Endothelial cell of umbilical vein (primary cell): ENCODE results near the gene TIMP4. TPM values are rescaled to one million over a fixed set of nuclear protein-coding genes. Genes with fewer than 3 reads are reported as not detected.

ENCODE experiments used
- BruUV-seq: library from RNA; stranded (reverse); fragments of 400-500 nt; replicated peaks from 2 replicates; lab custom pipeline; 2021; lab: Mats Ljungman, UMichigan
- CTCF ChIA-PET: fragments of 300-600, 350-600 bp; sonication (Branson Sonifier 250); formaldehyde crosslinking; loops from one replicate; lab custom pipeline; 2021; ENCODE audit warnings: antibody characterized with exemption, inconsistent platforms; lab: Charles Lee
- POLR2A ChIA-PET: fragments of 300-600, 350-600 bp; sonication (Branson Sonifier 250); formaldehyde crosslinking; loops from one replicate; lab custom pipeline; 2021; ENCODE audit warnings: antibody characterized with exemption, inconsistent platforms; lab: Charles Lee
- DNase-seq: peaks from one replicate; pipeline ENCODE4 v3.0.0-alpha.2; 2011; ENCODE audit warnings: low read depth, low spot score
- FAIRE-seq: peaks from 2 replicates; lab custom pipeline; 2011; peaks lifted over from hg19 to GRCh38; lab: Jason Lieb, UNC
- H2AFZ ChIP-seq: 2 replicates; pipeline ENCODE4 v1.6.0; 2012; ENCODE audit warnings: low read depth, low read length, control low read depth, inconsistent platforms
- H3K27ac ChIP-seq: 2 replicates; pipeline ENCODE4 v1.5.1; 2011; ENCODE audit warnings: low read depth, mild to moderate bottlenecking, control low read depth, low read length, moderate library complexity; ENCODE audit not compliant: insufficient read depth
- H3K27me3 ChIP-seq, 2 experiments: 2 replicates each; pipeline versions ENCODE4 v1.6.0 to v1.6.1; 2011; ENCODE audit warnings: low read length in 2 of 2, mixed read lengths in 1 of 2; ENCODE audit not compliant: control insufficient read depth in 2 of 2, insufficient read depth in 2 of 2
- H3K36me3 ChIP-seq, 2 experiments: 2 replicates in 1 of 2; 3 replicates in 1 of 2; pipeline ENCODE4 v1.5.1; 2011; ENCODE audit warnings: low read length in 2 of 2, mild to moderate bottlenecking in 1 of 2, moderate library complexity in 1 of 2; ENCODE audit not compliant: control insufficient read depth in 2 of 2, insufficient read depth in 2 of 2; ENCODE audit errors: extremely low read depth in 1 of 2
- H3K4me1 ChIP-seq: 3 replicates; pipeline ENCODE4 v1.5.1; 2011; ENCODE audit warnings: mild to moderate bottlenecking, low read length; ENCODE audit not compliant: control insufficient read depth, insufficient read depth; ENCODE audit errors: extremely low read depth
- H3K4me2 ChIP-seq: 2 replicates; pipeline ENCODE4 v1.6.1; 2011; ENCODE audit warnings: low read length, control low read depth, mixed read lengths; ENCODE audit not compliant: insufficient read depth
- H3K4me3 ChIP-seq, 3 experiments: fragments of 200-600 bp in 1 of 3; sonication (generic), shearing (Covaris generic) in 1 of 3; replicated peaks in 1 of 3; 2 replicates each; pipeline ENCODE4 v1.5.1; 2011 to 2016; ENCODE audit warnings: control low read depth in 3 of 3, low read length in 3 of 3, mild to moderate bottlenecking in 2 of 3, inconsistent platforms in 1 of 3, low read depth in 1 of 3, moderate library complexity in 1 of 3; ENCODE audit not compliant: insufficient read depth in 1 of 3
- H3K79me2 ChIP-seq: 2 replicates; pipeline ENCODE4 v1.6.0; 2012; ENCODE audit warnings: low read length, inconsistent platforms; ENCODE audit not compliant: control insufficient read depth, insufficient read depth
- H3K9ac ChIP-seq: replicated peaks from 2 replicates; pipeline ENCODE3; 2011; ENCODE audit warnings: low read length, control low read depth; ENCODE audit not compliant: insufficient read depth; ENCODE audit errors: extremely low read depth
- H3K9me1 ChIP-seq: replicated peaks from 3 replicates; pipeline ENCODE4 v1.6.0; 2011; ENCODE audit warnings: mild to moderate bottlenecking, low read length; ENCODE audit not compliant: control insufficient read depth, insufficient read depth; ENCODE audit errors: extremely low read depth
- H3K9me3 ChIP-seq: replicated peaks from 2 replicates; pipeline ENCODE4 v1.5.1; 2012; ENCODE audit warnings: low read length, inconsistent platforms; ENCODE audit not compliant: control insufficient read depth, insufficient read depth
- H4K20me1 ChIP-seq: replicated peaks from 2 replicates; pipeline ENCODE3; 2011; ENCODE audit warnings: mild to moderate bottlenecking, low read length; ENCODE audit not compliant: control insufficient read depth, insufficient read depth; ENCODE audit errors: extremely low read depth
- EZH2 ChIP-seq: IDR thresholded peaks from 2 replicates; pipeline ENCODE4 v1.6.1; 2012; ENCODE audit warnings: borderline replicate concordance, low read depth, mild to moderate bottlenecking, moderate library complexity, low read length, inconsistent platforms; ENCODE audit not compliant: severe bottlenecking
- FOS ChIP-seq: IDR thresholded peaks from 2 replicates; pipeline ENCODE4 v1.6.1; 2011; ENCODE audit warnings: mild to moderate bottlenecking, low read length, moderate library complexity, borderline replicate concordance; ENCODE audit not compliant: insufficient read depth
- GATA2 ChIP-seq: IDR thresholded peaks from 2 replicates; pipeline ENCODE4 v1.7.0; 2011; ENCODE audit warnings: low read depth, mild to moderate bottlenecking, moderate library complexity, mixed read lengths, low read length; ENCODE audit not compliant: insufficient read length, insufficient read depth
- JUN ChIP-seq: IDR thresholded peaks from 2 replicates; pipeline ENCODE4 v1.6.1; 2011; ENCODE audit warnings: borderline replicate concordance, low read depth; ENCODE audit not compliant: insufficient read length, insufficient read depth
- MYC ChIP-seq: IDR thresholded peaks from one replicate; pipeline ENCODE4 v1.6.1; 2011; ENCODE audit warnings: mild to moderate bottlenecking, low read depth, low read length
- POLR2A ChIP-seq: IDR thresholded peaks from 2 replicates; pipeline ENCODE4 v1.6.1; 2012; ENCODE audit warnings: low read depth, mild to moderate bottlenecking, control low read depth, low read length
- POLR2AphosphoS5 ChIP-seq: IDR thresholded peaks from 2 replicates; pipeline ENCODE4 v1.6.1; 2012; ENCODE audit warnings: low read depth, mild to moderate bottlenecking, control low read depth, low read length, moderate library complexity; ENCODE audit not compliant: insufficient read depth
- dilution Hi-C: fragments of 300-500 bp; cut with MboI; formaldehyde crosslinking; loops from one replicate; pipeline ENCODE4 v1.15.0; 2019; ENCODE audit warnings: low sequenced_read_pairs; ENCODE audit not compliant: extremely low pct_ligation_motif_present
- intact Hi-C: fragments of 100-400 bp; cut with micrococcal nuclease; formaldehyde crosslinking; loops from one replicate; pipeline ENCODE4 v1.10.0; 2022
- polyA plus RNA-seq, 4 experiments: library from polyadenylated mRNA; depleted of rRNA in 3 of 4; stranded (reverse) in 3 of 4; unstranded in 1 of 4; fragments of >200 nt; gene quantifications; 2 replicates each; pipeline versions ENCODE4 v1.2.1 to v1.2.3, GENCODE V29; 2011 to 2012; ENCODE audit warnings: missing spikeins in 1 of 4
- total RNA-seq: library from RNA; stranded (reverse); gene quantifications from 2 replicates; pipeline ENCODE4 v1.2.3, GENCODE V29; 2021
- TF ChIP-seq, protein P1 (sequence below): IDR thresholded peaks from 2 replicates; pipeline ENCODE4 v1.6.1; 2011; ENCODE audit not compliant: insufficient read depth, insufficient read length
- TF ChIP-seq, protein P2 (sequence below), 2 donors: IDR thresholded peaks; 1 replicate in 1 of 2; 2 replicates in 1 of 2; pipeline ENCODE4 v1.5.1; 2011; ENCODE audit warnings: low read length in 2 of 2, mild to moderate bottlenecking in 2 of 2, moderate library complexity in 2 of 2, control low read depth in 1 of 2, inconsistent platforms in 1 of 2, low read depth in 1 of 2; ENCODE audit not compliant: insufficient read depth in 1 of 2; ENCODE audit errors: extremely low read depth in 1 of 2

Gene TIMP4
- total and polyA plus RNA-seq, 2 donors (not counting 3 experiments of a cell fraction or from before 2014, with no cell fraction given) = 0.07 to 0.40 TPM

DNA sequence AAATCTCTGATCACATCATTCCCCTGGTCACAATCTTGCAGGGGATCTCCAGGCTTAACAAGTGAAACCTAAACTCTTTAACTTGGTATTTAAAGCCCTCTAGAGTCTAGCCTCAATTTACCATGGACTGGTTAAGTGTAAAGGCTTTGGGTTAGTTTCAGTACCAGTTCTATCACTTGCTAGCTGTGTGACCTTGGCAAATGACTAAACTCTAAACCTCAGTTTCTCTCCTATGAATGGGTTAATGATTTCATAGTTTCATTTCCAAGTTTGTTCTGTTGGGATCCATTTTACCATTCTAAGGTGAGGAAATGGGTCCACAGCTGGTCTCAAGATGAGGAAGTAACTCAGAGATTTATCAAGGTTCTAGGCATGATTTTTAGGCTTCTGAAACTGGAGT is 38.8 kb upstream of the TIMP4 start:
- Histone ChIP-seq H3K36me3 (no peaks in the 10 kb centered on the region), H3K4me3 (no peak overlapping the region), H3K9me1 (no peaks in the 10 kb centered on the region), H3K9ac (no peak overlapping the region), H3K27ac (no peak overlapping the region), H3K4me2 (no peak overlapping the region), H3K9me3 (no peaks in the 10 kb centered on the region), H3K27me3 (no peaks in the 10 kb centered on the region), H3K4me1 (peaks cover 22% of the 10 kb centered on the region), H3K79me2 (no peaks in the 10 kb centered on the region), H2AFZ (no peak overlapping the region), H4K20me1 (no peaks in the 10 kb centered on the region)
- no peak for FAIRE-seq
- CTCF ChIA-PET = interaction anchor here (1.0 to 1.9 kb wide), 3 partner anchors 10 to 282 kb away, joined by 3 to 6 read pairs (median 4); no protein-coding TSS in a partner anchor
- POLR2A ChIA-PET = no interaction called here
- intact Hi-C loops (no loop called here), dilution Hi-C loops (no loop called here)
- TF ChIP-seq JUN (no peak), POLR2A (no peak), MYC (no peak), FOS (no peak), POLR2AphosphoS5 (no peak), EZH2 (no peak), GATA2 (no peak)
- TF ChIP-seq, protein P1, sequence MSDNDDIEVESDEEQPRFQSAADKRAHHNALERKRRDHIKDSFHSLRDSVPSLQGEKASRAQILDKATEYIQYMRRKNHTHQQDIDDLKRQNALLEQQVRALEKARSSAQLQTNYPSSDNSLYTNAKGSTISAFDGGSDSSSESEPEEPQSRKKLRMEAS = no peak
- TF ChIP-seq, protein P2, sequence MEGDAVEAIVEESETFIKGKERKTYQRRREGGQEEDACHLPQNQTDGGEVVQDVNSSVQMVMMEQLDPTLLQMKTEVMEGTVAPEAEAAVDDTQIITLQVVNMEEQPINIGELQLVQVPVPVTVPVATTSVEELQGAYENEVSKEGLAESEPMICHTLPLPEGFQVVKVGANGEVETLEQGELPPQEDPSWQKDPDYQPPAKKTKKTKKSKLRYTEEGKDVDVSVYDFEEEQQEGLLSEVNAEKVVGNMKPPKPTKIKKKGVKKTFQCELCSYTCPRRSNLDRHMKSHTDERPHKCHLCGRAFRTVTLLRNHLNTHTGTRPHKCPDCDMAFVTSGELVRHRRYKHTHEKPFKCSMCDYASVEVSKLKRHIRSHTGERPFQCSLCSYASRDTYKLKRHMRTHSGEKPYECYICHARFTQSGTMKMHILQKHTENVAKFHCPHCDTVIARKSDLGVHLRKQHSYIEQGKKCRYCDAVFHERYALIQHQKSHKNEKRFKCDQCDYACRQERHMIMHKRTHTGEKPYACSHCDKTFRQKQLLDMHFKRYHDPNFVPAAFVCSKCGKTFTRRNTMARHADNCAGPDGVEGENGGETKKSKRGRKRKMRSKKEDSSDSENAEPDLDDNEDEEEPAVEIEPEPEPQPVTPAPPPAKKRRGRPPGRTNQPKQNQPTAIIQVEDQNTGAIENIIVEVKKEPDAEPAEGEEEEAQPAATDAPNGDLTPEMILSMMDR (IDR thresholded peaks at IDR 0.05; ENCODE audit: extremely low read depth in 1 of 2, insufficient read depth in 1 of 2, low read depth in 1 of 2, low read length in 2 of 2) = no peak
- no TSS peak for BruUV-seq
- DNase-seq = no peak
